HG03558 (cell line): Measurements from ENCODE around the gene CRTC2.

Experiments
- ATAC-seq: cut with Tn5 transposase; IDR thresholded peaks from one replicate; pipeline ENCODE4 v1.9.1; 2021; ENCODE audit warnings: moderate number of reproducible peaks; ENCODE audit not compliant: unreplicated experiment; ENCODE audit errors: extremely low read depth

CRTC2 gene

DNA sequence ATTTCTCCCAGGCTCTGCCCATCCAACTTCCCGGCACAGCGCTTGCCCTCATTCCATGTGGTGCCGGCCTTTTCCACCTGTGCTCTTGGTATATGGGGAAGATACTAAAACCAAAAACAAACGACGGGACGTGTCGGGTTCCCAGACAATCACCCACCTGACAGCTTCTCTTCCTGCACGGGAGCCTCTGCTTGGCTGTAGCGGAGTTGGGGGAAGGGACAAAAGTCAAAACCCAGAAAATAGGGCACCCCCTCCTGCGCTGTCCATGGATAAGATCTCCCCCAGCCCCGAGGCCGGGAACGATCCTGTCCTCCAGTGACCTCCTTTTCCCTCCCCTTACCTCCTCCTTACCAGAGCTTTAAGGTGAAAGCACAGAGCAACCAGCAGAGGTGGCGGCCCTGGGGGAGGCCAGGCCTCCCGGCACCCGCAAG lies 18.4 kb upstream of the CRTC2 start:
- no peak for ATAC-seq

DNA sequence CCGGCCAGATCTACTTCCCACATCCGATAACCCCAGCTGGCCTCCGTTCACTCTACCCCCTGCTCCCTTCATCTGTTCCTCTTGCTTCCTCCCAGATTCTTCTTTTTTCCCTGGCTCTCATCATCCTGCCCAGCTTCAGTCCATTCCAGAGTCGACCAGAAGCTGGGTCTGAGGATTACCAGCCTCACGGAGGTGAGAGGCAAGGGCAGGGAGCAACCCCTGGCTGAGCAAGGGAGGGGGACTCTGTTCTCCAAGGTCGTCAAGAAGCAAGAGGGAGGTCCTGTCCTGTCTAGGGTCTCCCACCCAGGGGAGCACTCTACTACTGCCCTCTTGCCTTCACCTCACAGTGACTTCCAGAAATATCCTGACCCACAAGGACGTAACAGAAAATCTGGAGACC lies 15.1 kb upstream of the CRTC2 start:
- no peak for ATAC-seq

DNA sequence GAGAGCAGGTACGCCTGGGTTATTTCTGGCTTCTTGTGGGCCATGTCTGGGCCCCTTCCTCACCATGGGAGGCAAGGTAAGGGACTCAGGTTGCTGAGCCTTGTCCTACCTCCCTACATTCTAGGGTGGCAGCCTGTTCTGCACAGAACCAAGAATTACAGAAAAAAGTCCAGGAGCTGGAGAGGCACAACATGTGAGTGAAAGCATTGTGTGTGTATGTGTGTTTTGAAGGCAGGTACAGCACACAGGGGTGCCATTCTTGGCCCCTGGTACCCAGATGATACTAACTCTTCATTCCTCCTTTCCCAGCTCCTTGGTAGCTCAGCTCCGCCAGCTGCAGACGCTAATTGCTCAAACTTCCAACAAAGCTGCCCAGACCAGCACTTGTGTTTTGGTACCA lies 14.7 kb upstream of the CRTC2 start:
- ATAC-seq: no peak

DNA sequence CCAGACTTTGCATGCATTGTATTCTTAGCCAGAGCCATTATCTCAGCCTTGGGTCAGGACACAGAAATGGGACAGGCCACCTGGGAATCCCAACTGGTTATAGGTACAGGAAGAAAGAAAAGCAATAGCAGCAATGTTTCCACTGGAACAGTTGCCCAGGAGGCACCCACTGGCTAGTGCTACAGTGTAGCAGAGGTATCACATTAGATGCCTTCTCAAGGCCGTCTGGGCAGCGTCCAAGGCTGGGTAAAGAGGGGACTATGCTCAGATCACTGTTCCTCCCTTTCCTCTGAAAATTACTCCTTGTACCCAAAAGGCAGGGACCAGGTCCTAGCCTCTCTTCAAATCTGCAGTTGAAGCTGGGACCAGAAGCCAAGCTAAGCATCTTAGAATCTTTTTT lies 11.9 kb upstream of the CRTC2 start:
- ATAC-seq: no peak

DNA sequence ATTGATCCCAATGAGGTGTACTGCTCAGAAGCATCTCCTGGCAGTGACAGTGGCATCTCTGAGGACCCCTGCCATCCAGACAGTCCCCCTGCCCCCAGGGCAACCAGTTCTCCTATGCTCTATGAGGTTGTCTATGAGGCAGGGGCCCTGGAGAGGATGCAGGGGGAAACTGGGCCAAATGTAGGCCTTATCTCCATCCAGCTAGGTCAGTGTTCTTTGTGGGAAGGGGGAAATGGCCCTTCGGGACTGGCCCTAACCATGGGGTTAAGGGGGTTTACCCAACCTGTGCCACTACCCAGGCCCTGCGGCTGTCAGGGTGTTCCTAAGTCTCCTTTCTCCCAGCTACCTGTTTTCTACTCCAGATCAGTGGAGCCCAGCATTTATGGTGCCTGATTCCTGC lies 10.6 kb upstream of the CRTC2 start:
- ATAC-seq: no peak

DNA sequence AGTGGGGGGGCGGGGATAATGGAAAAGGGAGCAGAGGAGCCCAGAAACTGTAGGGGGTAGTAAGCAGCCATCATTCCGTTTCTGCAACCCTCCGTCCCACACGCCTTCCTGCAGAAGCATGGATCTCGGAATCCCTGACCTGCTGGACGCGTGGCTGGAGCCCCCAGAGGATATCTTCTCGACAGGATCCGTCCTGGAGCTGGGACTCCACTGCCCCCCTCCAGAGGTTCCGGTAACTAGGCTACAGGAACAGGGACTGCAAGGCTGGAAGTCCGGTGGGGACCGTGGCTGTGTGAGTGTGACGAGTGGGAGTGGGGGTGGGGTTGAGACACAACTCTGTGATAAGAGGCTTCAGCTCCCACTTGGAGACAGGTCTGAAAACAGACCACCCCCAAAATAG lies 10.0 kb upstream of the CRTC2 start:
- no peak for ATAC-seq

DNA sequence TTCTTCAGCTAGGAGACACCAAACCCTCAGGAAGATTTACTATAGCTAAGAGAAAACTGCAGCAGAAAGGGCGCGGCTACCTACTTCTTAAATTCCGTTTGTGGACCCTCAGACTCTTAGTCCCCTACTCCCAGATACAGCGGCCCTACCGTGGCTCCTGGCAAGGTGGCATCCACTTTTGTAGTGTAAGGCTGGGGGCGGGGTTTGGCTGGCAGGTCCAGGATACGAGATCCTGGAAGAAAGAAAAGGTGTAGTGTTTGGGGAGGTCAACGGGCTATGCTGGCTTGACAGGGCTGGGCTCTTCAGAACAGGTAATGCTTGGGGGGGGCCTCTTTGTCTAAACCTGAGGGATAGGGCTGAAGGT lies 9.6 kb upstream of the CRTC2 start:
- ATAC-seq: no peak

DNA sequence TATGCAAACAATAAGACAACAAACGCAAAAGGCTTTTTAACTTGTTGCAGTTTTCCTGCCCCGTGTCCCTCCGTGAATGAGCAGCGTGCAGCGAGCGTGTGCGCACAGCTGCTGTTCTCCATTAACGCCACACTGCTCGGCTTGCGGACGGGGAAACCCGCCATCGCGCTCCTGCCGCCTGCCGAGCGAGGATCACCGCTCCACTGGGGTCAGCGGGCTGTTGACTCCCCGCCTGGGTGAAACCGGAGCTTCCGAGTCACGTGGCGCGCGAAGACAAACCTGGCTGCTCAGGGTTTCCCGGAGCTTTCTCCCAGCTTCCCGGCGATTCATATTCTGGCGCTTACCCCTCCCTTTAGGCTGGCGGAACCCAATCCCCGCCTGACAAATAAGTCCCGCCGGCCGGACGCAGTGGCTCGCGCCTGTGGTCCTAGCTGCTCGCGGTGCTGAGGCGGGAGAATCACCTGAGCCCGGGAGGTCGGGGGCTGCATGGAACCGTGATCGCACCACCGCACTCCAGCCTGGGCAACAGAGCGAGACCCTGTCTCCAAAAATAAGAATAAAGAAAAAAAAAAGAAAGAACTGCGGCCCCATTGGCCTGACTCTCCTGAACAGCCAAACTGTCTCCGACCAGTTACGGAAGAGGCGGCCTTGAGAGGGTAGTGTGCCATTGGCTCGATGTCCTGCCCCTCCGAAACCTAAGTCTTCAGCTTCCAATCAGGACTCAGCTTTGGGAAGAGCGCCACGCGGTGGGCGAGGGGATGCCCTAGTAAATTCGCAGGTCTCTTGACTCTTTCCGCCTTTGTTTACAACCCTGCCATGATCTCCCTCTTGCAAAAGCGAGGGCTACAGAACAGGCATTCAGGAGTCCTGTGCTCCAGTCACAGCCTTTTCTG lies 8.9 kb upstream of the CRTC2 start, which contains the start of gene CREB3L4:
TSS of gene CREB3L4 (plus strand) at position 796 of the 893 bp plus-strand sequence. CDS start 624 bp downstream, outside the sequence.
- peak; percentile 61 for ATAC-seq

DNA sequence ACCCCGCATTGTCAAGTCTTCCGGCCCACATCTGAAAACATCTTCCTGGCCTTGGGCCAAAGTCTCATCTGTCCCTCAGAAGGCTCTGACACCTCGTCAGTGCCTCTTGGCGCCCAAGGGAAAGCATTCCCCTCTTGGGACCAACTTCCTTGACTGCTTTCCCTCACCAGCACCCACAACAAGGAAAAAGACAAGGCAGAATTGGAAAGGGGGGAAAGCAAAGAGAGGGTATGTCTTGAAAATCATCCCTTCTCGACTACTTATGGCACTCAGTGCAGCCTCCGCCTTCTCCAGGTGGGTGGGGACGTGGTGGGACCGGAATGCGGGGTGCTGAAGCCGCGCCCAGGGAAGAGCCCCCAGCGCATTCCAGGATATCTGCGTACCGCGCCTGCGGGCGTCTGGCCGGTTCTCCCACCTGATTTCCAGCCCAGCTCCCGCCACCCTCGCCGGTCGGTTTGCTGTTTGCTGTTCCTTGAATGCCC lies 5.5 kb upstream of the CRTC2 start:
- no peak for ATAC-seq

DNA sequence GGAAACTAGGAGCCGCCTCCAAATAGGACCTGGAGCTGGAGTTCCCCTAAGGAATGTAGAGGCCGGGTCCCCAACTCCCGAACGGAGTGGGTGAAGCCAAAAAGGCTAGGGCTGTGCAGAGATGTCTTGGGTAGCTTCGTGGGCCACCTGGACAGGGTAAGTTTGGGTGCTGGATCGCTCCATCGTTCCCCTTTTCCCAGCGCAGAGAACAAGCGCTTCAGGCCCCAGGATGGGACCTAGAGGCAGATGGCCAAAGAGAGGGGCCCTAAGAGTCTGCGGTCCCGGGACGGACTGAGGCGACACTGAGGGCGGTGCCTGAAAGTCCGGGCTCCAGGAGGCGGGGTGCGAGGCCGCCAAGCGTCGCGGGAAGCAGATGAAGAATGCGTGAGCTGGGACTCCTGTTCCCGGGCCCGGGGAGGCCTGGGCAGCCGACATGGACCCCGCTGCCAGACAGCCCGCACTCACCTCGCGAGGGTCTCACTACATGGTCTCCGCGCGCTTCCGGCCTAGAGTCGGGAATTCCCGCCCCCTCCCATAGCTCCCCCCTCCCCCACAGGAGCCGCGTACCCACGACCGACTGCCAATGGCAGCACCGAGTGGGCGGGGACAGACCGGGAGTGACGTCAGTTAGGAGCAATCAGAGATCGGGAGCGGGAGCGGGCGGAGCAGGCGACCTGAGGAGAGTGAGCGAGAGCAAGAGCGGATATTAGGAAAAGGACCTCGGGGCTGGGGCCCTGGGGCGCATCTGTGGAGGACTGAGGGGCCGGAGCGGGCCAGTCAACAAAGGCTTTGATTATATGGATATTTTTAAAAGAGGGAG lies 4.8 kb upstream of the CRTC2 start, which contains the start of gene SLC39A1:
TSS of gene SLC39A1 (minus strand) at position 508 of the 820 bp plus-strand sequence. CDS start 822 bp downstream, outside the sequence.
- ATAC-seq: no peak

DNA sequence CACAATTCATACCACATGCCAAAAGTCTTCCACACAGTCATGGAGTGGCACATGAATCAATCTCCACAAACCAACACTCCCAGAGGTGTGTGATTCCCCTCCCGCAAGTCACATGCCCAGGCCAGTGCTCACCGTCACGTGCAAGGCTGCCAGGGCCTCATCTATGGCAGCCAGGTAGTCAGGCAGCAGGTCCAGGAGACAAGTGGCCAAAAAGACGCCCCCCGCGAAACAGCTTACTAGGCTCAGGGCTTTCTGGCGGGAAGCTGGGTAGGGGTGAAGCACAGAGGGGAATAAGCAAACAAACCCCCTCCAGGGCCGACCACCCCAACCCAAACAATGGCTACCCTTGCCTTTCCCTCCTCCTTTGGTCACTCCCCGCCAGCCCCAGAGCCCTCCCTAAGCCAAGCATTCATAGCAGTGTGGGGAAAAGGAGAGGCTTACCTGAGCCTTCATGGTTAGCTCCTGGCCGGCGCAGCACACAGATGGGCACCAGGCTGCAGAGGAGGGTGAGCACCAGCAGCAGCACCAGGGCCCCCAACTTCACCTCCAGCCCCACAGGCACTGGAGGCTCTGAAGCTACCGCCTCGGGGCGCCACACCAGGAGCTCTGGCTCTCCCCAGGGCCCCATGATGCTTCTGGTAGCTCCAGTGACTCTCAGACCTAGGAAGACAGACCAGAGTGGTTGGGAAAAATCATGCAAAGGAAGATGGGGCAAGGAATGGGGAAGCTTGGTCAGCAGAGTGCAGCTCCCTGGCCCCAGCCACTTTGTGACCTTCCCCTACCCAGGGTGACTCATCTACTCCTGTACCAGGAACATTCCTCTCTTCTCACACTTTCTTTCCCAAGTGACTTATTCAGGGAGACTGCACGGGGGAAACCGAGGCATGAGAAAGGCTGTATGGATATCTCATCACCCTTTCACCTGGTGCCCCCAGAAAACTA lies 3.9 kb upstream of the CRTC2 start:
- ATAC-seq: no peak

DNA sequence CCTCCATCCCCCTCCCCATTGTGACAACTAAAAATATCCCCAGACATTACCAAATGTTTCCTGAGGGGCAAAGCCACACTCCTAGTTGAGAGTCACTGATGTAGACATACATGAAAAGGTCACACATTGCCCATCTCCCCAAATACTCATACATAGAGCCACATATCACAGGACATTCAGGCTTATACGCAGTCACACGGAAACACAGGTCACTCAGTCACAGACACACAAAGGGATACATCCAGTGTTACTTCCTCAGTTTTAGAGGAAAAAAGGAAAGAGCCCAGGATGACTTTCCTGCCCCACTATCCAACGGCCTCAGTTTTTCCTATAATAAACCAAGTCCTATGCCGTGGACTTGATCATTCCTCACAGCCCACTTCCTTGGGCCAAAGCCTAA lies 3.0 kb upstream of the CRTC2 start:
- no peak for ATAC-seq

DNA sequence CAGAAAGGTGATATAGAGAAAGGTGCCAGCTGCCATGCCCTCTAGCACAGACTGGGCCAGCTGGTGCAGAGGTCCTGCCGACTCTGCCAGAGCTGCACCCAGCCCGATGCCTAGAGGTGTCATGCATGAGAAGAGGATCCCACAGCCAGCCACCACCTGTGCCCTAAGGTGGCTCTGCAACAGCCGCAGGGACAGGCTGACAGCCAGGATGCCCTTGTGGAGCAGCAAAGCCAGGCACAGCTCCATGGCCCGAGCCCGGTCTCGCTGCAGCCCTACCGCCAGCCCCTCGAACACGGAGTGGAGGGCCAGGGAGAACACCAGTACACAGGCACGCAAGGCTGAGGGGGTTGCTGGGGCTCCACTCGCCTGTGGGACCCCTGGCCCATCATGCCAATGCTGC lies 1.8 kb upstream of the CRTC2 start:
- ATAC-seq: no peak

DNA sequence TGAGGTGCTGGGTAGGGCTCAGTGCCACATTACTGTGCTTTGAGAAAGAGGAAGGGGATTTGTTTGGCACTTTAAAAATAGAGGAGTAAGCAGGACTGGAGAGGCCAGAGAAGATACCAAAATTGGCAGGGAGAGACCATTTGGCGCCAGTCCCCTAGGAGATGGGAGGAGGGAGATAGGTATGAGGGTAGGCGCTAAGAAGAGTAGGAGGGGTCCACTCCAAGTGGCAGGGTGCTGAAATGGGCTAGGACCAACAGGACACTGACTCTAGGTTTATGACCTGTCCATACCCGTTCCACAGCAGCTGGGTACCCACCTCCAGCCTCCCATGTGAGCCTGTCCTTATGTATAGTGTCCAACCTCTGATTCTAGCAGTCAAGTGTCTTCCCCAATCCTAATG lies 1.0 kb upstream of the CRTC2 start:
- no peak for ATAC-seq

DNA sequence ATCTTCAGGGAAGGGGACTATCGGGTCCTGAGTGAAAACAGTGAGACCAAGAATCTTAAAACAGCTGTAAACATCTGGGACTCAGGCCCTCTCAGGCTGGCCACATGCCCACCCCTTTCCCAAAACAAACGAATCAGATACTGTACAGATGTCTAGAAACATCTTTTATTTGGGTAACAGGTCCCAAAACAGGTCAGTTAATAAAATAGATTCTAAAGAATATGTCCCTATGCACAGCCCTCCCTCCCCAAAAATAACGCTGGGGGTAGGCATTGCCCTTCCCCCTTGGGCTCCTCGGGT lies 499 bp upstream of the CRTC2 start:
- ATAC-seq: no peak

DNA sequence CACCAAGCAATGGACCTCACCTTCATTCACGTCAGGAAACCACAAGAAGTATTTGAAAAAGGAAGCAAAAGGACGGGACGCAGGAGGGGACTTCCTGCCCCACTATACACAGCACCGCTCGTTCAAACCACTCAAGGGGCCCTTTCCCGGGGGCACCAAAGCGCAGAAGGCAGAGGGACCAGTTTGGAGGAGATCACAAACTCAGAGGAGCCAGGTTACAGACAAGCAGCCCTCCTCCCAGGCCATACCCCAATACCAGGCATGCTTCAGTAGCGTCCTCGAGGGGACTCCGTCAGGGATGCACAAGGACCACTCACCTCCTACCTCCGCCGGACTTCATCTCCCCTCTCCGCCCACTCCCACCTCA lies 685 bp downstream of the CRTC2 start:
- ATAC-seq: no peak

DNA sequence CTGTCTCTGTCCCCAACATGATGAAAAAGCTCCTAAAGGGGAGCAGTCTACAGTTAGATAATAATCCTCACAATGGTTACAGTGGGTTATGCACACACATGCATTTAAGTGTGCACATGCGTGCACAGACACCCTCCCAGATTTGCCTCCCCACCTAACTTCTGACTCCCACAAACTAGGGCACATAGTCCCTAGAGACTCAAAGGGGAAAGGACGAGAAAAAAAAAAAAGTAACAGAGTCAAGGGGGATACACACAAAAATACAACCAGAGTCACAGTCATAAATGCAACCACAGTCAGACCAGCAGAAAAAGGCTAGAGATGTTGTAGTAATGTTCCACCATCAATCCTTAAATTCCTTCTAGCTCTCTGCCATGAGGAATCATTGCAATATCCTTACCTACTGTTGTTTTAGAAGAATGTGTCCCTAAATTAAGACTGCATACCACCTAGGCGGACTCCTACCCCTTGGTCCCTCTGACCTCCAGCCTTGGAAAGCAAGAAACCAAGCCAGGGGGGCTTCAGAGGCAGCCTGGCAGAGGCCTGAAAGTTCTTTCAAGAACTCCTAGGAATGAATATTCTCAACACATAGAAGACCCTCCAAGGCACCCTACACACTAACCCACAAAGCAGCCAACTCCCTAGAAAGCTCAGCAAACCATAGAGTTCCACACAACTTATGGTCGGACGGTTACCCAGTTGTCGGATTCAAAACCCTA lies 1.3 kb downstream of the CRTC2 start:
- ATAC-seq: no peak

DNA sequence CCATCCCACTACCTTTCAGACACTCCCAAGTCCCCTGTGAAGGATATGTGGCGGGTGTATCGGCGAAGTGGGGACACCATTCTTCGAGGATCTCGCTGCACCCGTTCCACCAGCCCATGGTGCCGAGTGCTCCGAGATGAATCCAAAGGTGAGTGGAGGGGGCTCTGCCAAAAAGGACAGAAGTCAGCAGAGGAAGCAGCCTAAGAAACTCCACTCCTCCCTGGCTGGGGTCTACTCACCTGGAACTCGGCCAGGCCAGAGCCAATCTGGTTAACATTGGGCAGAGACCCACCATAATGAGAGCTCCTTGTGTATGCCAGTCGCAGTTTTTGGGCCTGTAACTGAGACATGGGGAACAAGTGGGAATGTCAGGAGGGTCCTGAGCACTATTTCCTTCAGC lies 3.6 kb downstream of the CRTC2 start:
- ATAC-seq: no peak

DNA sequence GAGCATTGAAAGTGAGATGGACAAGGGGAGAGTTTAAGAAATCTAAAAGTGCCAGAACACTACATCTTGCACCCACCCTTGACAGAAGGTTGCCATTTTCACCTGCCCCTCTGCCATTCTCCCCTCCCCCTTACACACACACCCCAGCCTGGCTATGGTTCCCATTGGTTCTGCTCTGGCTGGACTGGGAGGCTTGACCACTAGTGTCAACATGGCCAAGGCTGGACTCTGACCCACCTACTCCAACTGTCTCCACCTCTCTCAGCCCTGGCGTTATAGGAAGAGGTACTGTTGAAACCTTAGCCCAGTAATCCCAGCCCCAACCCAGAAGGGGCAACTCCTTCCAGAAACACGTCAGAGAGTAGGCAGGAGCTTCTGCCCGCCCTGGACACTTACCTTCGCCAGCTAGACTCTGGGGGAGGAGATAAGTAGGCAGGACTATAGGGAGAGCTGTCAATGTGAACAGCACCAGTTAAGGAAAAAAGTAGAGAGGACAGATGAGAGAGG lies 4.5 kb downstream of the CRTC2 start:
- no peak for ATAC-seq
